Stimulated activated CD4-positive, alpha-beta T cell treated with anti-CD3 and anti-CD28 coated beads, Interleukin-4, amount 100 ng/mL, for 4 hours (primary cell): ENCODE results near the gene CD46.
A peak's percentile ranks its signal among the peaks of the same experiment; 100 is the strongest.
"Not testable (repeated sequence)": the region's sequence is repeated elsewhere in the genome, so short reads cannot be mapped to it uniquely, and the experiment has no call there.

ENCODE experiments used
- DNase-seq, 2 experiments: peaks; one replicate each; pipeline ENCODE4 v3.0.0-alpha.2; 2020

Gene CD46

DNA sequence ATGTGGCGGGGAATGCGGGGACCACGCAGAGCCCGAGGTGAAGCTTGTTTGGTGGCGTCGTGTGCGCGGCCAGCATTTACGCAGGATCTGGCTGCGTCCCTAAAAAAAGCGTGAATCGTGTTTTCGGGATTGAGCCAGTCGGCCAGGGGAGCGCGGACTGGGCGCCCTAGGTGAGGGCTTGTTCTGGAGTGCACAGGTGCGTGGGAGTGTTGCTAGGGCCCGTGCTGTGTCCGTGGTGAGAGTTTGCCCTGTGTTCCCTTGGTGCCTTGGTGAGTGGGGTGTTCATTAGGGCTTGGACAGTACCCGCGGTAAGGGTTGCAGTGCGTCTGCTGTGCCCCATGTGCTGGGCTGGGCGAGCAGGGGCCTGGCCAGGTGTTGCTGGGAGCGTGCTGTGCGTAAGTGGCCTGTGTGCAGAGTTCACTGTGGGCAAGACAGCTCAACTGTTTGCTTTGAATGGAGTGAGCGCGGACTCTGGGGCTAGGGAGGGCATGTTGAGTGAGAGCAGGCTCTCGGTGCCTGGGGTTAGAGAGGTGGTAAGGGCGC lies 673 bp downstream of the CD46 start:
- DNase-seq = peak; percentile 16 to 26

DNA sequence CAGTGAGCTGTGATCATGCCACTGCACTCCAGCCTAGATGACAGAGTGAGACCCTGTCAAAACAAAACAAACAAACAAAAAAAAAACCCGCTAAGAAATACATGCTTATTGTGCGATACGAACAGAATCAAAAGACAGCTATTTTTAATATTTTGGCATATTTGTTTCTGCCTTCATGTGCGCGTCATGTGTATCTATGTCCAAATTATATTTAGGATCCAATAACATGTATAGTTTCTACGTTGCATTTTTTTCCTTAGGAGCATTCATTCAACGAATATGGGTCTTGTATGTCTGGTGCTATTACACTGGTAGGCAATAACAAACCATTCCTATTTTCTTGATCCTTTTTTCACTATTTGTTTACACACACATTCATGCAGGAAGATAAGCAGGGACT lies 1.8 kb downstream of the CD46 start:
- no peak for DNase-seq

DNA sequence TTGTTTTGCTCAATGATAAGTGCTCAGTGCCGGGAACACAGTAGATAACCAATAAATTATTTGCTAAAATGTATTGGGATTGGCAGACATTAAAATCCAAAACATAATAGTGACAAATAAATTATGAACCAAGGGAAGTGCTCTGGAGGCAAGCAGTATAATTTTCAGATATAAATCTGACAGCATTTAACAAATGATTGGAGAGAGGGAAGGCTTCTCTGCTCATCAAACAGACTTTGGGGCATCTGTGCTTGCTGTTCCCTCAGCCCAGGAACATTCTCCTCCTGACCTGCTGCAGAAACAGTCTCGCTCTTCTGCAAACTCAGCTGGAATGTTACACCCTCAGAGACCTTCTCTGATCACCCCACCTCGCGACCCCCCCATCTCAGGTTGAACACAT lies 2.2 kb downstream of the CD46 start:
- DNase-seq = no peak

DNA sequence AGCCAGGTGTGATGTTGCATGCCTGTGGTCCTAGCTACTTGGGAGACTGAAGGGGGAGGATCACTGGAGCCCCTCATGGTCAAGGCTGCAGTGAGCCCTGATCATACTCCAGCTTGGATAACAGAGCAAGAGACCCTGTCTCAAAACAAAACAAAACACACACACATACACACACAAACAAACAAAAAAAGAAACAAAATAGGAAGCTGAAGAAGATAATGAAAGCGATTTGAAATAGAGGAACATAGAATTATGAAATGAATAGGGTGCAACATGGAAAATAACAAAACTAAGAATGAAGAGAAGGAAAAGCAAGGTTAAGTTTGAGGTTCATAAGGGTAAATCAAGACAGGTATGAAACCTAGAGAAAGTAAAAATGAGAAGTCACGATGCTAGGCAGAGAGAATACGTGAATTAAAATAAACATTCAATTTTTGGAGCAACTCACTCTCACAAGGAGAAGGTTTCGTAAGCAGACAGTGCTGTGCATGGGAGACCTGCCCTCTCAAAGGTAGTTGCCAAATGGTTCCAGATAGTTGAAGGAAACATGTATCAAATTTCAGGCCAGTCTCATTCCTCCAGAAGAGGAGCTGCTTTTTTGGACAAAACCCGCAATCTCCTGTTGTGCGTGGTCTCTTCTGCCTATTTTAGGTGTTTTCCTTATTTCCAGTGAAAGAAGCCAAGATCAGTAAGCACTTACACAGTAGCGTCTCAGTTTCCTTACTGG lies 3.3 kb downstream of the CD46 start:
- DNase-seq = no peak

DNA sequence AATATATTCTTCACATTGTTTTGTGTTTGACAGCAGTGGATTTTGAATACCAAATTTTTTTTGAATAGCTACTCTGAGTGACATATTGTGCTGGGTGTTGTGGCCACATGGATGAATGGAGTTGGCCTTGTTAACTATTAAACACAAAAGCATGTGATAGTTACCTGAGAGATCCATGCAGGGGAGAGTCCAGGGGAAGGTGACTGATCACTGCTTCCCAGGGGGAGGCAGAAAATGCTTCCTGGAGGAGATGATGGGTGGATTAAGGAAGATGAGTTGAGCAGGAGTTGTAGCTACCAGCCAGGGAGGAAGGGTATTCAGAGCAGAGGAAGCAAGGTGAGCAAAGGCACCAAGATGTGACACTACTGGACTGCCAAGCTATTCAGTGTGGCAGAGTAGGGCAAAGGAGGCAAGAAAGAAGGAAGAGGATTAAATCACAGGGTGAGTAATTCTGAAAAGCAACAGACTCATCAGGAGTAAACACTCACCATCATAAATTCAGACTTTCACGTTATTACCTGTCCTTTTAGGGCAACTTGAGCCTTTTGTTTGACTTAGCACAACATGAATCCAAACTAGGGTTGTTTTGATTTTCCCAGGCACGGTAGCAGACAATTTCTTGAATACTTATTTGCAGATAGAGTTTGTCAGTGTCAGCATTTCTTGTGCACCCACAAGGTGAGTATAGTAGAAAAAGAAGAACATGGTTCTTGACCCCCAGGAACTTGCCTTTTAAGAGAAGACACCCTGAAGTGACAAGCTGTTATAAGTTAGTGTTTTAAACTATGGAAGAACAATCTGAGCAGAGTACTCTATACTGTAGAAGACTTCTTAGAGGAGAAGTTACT lies 4.2 kb downstream of the CD46 start:
- DNase-seq = no peak

DNA sequence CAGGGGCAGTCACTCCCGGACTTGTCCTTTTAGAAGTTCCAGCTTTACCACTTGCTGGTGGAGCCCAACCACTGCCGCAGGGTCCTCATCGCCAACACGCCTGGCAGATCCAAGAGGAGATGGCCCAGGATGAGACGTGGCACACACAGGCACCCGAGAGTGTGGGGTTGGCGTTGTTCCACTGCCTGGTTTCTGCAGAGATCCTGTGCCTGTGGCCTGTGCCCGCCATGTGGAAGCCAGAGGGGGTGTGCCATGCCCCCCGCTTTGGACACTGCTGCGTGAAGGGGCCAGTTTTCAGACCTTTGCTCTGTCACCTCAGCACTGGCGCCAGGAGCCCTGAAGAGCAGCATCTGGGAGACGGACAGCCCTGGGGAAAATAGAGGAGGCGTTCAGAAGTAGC lies 10.8 kb downstream of the CD46 start:
- DNase-seq = no peak

DNA sequence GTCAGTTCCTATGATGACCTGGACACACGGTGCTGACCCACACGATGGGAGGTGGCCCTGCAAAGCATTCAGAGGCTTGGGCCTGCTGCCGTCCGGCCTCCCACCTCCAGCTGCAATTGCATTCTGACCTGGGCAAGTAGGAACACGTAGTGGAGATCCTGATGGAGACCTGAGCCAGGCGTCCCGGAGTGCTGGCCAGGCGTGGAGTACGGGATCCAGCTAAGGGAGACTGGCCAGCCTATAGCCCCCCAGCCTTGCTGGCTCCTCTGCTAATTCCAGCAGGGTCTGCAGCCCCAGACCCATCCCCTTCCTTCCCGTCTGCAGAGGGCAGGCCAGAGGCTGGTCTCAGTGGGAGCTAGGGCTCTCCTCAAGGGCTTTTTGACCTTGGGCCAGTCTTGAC lies 11.2 kb downstream of the CD46 start:
- no peak for DNase-seq

DNA sequence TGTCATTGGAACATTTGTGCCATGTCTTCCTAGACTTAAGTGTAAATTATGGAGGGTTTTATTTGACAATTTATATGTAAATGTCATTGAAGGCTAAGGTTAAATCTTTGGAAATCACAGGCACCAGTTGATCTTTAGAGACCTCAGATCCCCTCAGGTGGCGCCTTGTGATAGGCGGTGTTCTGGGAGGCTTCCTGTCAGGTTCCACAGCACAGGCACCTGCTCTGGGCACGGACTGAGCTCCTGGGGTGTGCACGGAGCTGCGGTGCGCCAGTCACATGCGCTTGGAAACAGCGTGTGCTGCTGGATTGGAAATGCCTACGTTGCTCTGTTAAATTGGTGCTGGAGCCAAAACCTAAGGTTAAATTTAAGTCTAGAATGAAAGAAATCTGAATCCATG lies 12.1 kb downstream of the CD46 start:
- DNase-seq = no peak

DNA sequence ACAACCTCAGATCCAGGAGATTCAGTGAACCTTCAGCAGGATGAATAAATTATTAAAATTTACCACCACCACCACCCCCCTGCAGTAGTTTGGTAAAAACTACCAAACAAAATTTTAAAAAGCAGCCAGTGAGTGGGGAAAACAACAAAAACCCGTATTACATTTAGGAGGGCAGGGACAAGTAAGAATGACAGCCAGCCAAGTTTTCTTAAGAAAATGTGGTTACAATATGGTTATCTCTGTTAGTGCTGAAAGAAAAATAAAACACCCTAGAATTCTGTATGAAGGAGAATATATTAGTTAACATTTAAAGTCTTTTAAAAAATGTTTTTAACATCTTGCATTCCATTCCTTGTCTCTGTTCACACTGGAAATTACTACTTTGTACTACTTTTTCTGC lies 14.7 kb downstream of the CD46 start:
- no peak for DNase-seq

DNA sequence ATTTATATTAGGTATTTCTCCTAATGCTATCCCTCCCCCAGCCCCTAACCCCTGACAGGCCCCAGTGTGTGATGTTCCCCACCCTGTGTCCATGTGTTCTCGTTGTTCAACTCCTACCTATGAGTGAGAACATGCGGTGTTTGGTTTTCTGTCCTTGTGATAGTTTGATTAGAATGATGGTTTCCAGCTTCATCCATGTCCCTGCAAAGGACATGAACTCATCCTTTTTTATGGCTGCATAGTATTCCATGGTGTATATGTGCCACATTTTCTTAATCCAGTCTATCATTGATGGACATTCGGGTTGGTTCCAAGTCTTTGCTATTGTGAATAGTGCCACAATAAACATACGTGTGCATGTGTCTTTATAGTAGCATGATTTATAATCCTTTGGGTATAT lies 18.7 kb downstream of the CD46 start:
- not testable (repeated sequence) for DNase-seq

DNA sequence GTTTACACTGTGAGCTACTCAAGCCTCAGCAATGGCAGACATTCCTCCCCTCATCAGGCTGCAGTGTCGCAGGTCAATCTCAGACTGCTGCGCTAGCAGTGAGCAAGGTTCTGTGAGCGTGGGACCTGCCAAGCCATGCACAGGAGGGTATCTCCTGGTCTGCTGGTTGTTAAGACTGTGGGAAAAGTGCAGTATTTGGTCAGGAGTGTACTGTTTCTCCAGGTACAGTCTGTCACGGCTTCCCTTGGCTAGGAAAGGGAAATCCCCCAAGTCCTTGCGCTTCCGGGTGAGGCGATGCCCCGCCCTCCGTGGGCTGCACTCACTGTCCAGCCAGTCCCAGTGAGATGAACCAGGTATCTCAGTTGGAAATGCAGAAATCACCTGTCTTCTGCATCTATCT lies 24.2 kb downstream of the CD46 start:
- not testable (repeated sequence) for DNase-seq

DNA sequence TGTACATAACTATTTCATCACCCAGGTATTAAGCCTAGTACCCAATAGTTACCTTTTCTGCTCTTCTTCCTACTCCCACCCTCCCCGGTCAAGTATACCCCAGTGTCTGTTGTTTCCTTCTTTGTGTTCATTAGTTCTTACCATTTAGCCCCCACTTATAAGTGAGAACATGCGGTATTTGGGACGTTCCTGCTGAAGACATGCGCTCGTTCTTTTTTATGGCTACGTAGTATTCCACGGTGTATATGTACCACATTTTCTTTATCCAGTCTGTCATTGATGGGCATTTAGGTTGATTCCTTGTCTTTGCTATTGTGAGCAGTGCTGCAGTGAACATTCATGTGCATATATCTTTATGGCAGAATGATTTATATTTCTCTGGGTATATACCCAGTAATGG lies 25.6 kb downstream of the CD46 start:
- not testable (repeated sequence) for DNase-seq

DNA sequence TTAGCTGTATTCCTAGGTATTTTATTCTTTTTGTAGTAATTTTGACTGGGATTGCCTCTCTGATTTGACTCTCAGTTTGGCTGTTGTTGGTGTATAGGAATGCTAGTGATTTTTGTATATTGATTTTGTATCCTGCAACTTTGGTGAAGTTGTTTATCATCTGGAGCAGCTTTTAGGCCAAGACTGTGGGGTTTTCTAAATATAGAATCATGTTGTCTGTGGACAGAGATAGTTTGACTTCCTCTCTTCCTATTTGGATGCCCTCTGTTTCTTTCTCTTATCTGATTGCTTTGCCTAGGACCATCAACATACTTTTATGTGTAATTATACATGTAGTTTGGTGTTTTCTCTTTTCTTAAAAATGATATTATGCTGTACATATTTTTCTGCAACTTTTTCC lies 27.2 kb downstream of the CD46 start:
- no peak for DNase-seq

DNA sequence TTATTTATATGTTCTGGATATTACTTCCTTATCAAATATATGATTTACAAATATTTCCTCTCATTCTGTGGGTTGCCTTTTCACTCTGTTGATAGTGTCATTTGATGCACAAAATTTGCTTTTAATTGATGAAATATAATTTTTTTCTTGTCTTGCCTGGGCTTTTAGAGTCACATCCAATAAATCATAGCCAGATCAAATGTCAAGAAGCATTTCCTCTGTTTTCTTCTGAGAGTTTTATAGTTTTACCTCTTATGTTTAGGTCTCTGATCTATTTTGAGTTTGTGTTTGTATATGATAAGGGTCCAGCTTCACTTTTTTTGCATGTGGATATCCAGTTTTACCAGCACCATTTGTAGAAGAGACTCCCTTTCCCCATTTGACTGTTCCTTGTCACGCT lies 29.5 kb downstream of the CD46 start:
- no peak for DNase-seq

DNA sequence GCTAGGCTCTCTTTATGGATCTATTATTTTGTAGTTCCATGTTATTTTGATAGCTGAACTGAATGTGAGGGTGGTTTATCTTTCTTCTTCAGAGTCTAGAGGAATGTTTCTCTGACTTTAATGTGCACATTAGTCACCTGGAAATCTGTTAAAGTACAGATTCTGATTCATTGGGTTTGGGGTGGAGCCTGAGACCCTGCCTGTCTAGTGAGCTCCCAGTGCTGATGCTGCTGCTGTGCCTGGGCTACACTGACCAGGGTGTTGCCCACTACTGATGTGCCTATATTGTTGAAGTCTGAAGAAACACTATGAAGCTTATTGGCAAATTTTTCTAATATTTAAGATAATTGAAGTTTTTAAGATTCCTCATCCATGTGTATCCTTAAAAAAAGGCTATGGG lies 35.9 kb downstream of the CD46 start:
- DNase-seq = no peak

DNA sequence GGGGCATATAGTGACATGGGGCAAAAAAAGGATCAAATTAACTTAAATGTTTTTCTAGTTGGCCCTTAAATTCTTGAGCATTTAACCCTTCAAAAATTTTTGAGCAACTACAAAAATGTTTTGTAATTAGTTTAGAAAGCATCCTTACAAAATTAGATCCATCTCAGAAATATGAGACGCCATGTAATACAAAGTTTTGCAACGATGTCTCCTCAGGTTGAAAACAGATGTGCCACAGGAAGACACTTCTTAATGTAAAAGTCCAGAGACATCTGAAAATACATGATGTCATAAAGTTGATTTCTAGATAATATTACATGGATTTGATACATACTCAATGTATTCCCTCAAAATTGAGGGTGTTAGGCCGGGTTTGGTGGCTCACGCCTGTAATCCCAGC lies 37.5 kb downstream of the CD46 start:
- no peak for DNase-seq

DNA sequence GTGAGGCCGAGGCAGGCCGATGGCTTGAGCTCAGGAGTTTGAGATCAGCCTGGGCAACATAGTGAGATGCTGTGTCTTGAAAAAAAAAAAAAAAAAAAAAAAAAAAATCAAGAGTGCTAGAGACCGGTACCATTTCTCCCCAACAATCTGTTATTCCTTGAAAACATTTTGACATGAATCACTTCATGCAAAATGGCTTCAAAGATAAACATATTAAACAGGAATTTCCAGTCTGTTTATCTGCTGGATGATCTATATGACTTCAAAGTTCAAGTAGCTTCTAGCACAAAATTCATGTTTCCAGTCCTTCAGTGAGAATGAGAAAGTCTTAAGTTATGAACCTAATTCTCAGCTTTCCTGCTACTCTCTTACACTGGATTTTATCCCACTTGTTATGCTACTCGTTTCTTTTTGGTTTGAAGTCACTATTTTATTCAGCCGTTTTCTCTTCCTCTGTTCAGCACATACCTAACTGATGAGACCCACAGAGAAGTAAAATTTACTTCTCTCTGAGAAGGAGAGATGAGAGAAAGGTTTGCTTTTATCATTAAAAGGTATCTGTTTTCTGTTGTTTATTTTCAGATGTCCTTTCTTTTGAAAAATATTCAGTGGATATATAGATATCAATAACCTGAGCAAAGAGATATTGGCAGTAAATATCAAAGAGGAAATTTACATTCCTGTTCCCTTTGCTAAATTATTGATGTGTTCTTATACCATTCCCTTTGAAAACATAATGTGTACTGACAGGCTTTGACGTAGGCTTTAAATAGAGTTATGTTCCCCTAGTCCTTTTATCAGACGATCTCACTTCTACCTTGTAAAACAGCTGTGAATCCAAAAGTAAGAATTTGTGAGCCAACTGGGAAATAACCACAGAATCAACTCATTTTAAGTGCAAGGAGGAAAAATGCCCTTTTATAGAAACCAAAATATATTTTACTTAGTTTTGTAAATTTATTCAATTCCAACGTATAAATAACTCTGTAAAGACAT lies 38.2 kb downstream of the CD46 start:
- DNase-seq = no peak

DNA sequence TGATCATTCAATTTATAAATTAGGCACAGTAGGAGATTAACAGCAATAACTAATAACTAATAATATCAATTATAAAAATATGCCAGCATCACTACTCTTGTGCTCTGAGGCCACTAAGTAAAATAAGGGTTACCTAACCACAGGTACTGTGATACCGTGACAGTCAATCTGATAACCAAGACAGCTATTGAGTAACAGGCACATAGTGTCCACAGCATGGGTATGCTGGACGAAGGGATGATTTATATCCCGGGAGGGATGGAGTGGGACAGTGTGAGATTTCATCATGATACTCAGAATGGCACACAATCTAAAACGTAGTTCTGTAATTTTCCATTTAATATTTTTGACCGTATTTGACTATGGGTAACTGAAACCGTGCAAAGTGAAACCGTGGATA lies 39.4 kb downstream of the CD46 start:
- no peak for DNase-seq

DNA sequence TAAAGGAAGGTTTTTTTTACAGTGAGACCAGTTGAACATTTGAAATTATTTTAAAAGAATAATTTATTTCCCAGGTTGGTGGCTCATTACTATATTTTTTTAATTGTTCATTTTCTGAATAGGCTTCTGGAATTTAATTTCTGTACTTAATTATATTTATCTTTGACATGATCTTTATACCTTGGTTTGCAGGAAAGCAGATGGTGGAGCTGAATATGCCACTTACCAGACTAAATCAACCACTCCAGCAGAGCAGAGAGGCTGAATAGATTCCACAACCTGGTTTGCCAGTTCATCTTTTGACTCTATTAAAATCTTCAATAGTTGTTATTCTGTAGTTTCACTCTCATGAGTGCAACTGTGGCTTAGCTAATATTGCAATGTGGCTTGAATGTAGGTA lies 41.5 kb downstream of the CD46 start:
- DNase-seq = no peak

DNA sequence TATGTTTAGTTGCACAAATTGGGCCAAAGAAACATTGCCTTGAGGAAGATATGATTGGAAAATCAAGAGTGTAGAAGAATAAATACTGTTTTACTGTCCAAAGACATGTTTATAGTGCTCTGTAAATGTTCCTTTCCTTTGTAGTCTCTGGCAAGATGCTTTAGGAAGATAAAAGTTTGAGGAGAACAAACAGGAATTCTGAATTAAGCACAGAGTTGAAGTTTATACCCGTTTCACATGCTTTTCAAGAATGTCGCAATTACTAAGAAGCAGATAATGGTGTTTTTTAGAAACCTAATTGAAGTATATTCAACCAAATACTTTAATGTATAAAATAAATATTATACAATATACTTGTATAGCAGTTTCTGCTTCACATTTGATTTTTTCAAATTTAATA lies 43.0 kb downstream of the CD46 start:
- DNase-seq = no peak

DNA sequence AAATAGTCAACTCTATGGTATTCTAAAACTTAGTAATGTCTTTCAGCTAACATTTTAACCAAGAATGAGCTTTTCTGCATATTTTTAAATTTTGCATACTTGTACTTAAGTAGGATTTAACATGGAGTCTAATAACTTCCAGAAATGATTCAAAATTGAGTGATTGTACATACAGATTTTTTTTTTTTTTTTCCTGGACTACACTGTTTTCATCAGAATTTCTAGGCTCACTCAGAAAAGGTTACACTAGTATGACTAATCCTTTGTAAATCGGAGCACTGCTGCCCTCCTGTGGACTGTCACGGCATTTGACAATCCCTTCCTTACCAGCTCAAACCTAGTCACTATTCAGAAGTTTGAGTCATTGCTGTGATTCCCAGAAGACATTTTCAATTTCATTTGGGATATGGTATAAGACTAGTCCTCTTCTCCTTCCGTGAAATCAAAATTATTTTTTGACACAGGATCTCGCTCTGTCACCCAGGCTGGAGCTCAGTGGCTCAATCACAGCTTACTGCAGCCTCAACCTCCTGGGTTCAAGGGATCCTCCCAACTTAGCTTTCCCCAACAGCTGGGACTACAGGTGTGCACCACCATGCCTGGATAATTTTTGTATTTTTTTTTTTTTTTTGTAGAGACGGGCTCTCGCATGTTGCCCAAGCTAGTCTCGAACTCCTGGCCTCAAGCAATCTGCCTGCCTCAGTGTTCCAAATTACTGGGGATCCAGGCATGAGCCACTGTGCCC lies 45.5 kb downstream of the CD46 start:
- DNase-seq = peak; percentile 77

DNA sequence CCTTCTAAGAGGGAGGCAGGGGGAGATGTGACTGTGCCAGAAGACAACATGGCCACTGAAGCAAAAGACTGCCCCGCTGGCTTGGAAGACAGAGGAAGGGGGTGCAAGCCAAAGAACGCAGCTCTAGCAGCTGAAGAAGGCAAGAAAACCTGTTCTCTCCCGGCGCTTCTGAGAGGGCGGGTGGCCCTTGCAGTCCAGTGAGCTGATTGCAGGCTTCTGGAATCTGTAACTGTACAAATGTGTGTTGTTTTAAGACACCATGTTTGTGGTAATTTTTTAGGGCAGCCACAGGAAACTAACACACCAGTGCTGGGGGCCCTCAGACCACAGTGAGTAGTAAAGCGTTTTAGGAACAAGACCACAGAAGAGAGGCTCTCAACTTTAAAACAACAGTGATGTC lies 47.0 kb downstream of the CD46 start:
- no peak for DNase-seq
